Tibial artery (tissue), 4 donors: ENCODE measurements around the gene TVP23B.
"Not testable (repeated sequence)": the region's sequence is repeated elsewhere in the genome, so short reads cannot be mapped to it uniquely, and the experiment has no call there.

Experiments used
- DNase-seq, 2 donors: peaks; one replicate each; pipeline ENCODE4 v3.0.0-alpha.2; 2019
- H3K27ac ChIP-seq, 2 donors: fragments of 200-600 bp; sonication (generic) in 1 of 2; 1 replicate in 1 of 2; 2 replicates in 1 of 2; pipeline ENCODE4 v1.5.1; 2018 to 2019; ENCODE audit warnings: mild to moderate bottlenecking in 1 of 2
- H3K27me3 ChIP-seq, 2 donors: fragments of 200-600 bp; sonication (generic) in 1 of 2; one replicate each; pipeline versions ENCODE4 v1.5.1 to v1.6.0; 2016 to 2019
- H3K36me3 ChIP-seq, 3 donors: fragments of 200-600 bp; sonication (generic) in 2 of 3; one replicate each; pipeline ENCODE4 v1.5.1; 2016 to 2019; ENCODE audit warnings: mild to moderate bottlenecking in 2 of 3
- H3K4me1 ChIP-seq, 4 donors: fragments of 200-600 bp; sonication (generic) in 2 of 4; 1 replicate in 3 of 4; 2 replicates in 1 of 4; pipeline ENCODE4 v1.5.1; 2016 to 2019
- H3K4me3 ChIP-seq, 2 donors: fragments of 200-600 bp; sonication (generic) in 1 of 2; 1 replicate in 1 of 2; 2 replicates in 1 of 2; pipeline ENCODE4 v1.5.1; 2018 to 2019; ENCODE audit warnings: mild to moderate bottlenecking in 2 of 2
- H3K9me3 ChIP-seq, 3 donors: fragments of 200-600 bp; sonication (generic) in 1 of 3; one replicate each; pipeline ENCODE4 v1.5.1; 2016 to 2019
- intact Hi-C: fragments of 100-400 bp; cut with DNase I; formaldehyde crosslinking; loops from one replicate; pipeline ENCODE4 v1.15.0; 2023; ENCODE audit warnings: low total_unique reads

Gene TVP23B

DNA sequence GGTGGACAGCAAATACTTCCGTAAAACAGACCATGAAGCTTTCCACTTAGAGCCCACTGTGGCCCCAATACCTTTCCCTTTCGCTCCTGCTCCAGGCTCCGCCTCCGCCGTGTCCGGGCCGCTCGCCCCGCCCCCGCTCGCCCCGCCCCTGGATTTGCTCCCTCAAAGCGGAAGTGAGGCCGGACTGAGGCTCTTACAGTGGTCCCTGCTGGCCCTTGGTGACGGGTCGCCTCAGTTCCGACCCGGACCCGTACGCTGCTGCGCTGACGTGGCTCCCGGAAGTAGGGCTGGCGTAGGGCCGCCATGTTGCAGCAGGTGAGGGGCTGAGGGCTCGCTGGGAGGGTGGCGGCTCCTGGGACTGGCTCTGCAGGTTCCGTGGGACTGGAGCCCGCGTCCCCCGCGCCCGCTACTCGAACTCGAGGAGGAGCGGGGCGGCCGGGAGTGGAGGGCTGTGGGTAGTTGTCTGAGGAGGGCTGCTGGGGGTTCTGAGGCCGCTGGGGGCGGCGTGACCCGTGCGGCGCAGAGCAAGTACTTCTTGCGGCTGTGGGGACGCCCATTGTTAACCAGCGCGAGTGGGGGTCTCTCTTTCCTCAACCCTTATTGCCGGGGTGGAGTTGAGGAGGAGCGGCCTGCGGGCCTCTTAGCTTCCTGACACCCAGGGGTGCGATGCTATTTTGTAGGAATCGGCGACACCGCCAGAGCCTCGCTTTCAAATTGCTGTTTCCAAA is at the start of gene TVP23B:
TVP23B (plus strand) TSS at position 193 of the 728 bp plus-strand sequence; CDS start at position 304, 111 bp downstream.
- H3K36me3 ChIP-seq, intact Hi-C loops, H3K27me3 ChIP-seq, H3K9me3 ChIP-seq: not testable (repeated sequence)
- Histone ChIP-seq H3K4me1 (peaks cover 0 to 16% (median 0%) of the 10 kb centered on the region in 4 donors), H3K4me3 (peak within 1 kb of the TSS; percentile 64 to 67), H3K27ac (peak within 1 kb of the TSS; percentile 77 to 80)
- peak; percentile 96 to 99 for DNase-seq

DNA sequence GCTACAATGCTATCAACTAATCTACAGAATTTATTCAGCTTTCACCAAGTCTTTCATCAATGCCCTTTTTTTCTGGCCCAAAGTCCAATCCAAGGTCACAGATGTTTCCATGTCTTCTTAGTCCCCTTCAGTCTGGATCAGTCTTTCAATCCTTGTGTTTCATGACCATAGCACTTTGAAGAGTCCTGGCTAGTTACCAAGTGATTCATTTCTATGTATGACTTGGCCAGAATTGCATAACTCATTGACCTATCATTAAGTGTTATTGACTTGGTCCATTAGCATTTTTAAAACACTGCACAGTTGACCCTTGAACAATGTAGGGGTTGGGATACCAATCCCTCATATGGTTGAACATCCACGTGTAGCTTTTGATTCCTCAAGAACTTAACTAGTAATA is 48.5 kb upstream of the TVP23B start:
- H3K36me3 ChIP-seq, H3K9me3 ChIP-seq, H3K4me3 ChIP-seq, DNase-seq, H3K4me1 ChIP-seq, H3K27ac ChIP-seq, H3K27me3 ChIP-seq, intact Hi-C loops: not testable (repeated sequence)

DNA sequence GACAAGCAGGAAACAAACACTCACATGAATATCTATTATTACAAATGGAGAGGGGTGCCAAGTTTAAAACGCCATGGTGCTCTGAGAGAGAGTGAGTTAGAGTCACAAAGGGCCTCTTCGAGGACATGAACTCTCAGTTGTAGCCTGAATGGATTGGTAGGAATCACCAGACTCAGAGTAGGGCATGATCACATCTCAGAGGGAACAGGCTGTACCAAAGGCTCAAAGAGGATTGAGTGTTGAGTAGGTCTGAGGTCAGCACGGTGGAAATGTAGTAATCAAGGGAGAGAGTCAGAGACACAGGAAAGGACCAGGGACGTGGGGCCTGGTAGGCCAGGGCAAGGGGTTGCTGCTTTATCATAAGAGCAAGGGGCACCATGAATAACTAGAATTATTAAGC is 47.6 kb upstream of the TVP23B start:
- H3K36me3 ChIP-seq, H3K4me3 ChIP-seq, H3K27me3 ChIP-seq, DNase-seq, intact Hi-C loops, H3K4me1 ChIP-seq, H3K9me3 ChIP-seq, H3K27ac ChIP-seq: not testable (repeated sequence)

DNA sequence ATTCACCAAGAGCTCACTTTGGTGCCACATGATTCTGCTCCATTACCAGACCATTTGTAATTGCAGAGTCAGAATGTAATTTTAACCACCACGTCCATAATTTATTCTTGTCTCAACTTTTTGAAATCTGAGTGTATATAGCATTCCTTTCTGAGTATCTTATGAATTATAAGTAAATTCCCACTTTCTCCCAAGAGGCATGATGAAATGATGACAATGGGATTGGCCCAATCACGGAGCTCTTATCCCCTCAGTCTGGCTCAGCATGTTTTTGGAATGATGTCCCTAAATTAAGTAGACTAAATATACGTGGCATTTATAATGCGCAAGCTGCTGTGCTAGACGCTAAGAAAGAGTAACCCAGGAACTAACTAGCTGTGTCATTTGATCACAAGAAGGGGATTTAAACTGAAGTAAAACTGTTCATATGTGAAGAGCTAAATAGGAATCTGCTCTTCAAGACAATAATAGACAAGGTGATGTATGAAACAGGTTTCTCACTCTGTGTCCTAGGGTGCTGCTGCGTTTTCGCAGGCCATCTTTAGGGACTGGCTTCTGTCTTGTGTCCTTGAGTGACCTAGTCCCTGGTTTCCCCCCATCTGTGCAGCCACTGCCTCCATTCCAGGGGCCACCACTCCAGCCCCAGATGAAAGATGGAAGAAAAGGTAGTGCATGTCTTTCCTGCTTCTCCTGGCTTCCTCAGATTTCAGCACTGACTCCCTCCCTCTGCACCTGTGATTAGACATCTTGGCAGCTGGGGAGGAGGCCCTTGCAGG is 41.2 kb upstream of the TVP23B start:
- H3K4me3 ChIP-seq, DNase-seq, H3K27me3 ChIP-seq, H3K36me3 ChIP-seq, H3K9me3 ChIP-seq, H3K4me1 ChIP-seq, intact Hi-C loops, H3K27ac ChIP-seq: not testable (repeated sequence)

DNA sequence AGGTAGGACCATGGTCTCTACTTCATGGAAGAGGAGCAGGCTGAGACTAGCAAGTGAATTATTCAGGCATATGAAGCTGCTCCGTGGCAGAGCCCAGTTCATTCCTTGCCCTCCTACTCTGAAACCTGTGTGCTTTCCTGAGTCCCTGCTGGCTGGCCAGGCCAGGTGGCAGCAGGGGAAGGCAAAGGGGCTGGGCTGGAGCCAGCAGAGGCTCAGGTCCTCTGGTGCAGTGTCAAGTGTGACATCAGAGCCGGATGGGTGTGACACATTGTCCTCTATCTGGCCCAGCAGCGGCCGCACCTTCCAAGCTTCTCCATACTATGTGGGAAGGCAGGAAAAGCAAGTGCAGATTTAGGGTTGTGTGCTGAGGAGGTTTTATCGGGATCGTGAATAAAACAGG is 39.8 kb upstream of the TVP23B start:
- H3K27me3 ChIP-seq, H3K9me3 ChIP-seq, H3K36me3 ChIP-seq, H3K4me1 ChIP-seq, H3K4me3 ChIP-seq, intact Hi-C loops, DNase-seq, H3K27ac ChIP-seq: not testable (repeated sequence)

DNA sequence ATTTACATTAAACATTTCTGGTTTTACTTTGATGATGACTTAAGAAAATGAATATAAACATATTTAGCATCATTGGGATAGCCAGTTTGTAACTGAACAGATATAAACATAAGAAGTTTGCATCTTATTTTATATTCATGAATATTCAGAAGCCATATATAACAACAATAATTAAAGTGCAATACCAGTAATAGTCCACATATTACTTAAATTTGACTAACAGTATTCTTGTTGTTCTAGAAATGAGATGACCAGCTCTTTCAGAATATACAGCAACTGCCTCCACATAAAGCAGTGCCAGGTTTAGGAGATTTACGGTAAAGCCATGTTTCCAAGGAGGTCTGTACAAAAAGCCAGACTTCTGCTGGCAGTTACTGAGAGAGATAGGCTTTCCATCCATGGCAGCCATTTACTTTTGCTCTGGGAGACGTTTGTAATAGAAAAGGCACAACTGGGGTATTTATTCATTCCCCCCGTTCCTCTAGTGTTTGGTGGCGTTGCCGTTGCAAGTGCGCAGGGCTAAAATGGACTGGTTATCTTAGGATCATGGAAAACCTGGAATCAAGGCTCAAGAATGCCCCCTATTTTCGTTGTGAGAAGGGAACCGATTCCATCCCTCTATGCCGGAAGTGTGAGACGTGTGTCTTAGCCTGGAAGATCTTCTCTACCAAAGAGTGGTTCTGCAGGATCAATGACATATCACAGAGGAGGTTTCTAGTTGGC is 37.1 kb upstream of the TVP23B start, which contains the start of gene FBXW10:
FBXW10 (plus strand) TSS at position 356 of the 723 bp plus-strand sequence; CDS start at position 547, 191 bp downstream.
- H3K36me3 ChIP-seq, H3K27ac ChIP-seq, H3K4me3 ChIP-seq, H3K27me3 ChIP-seq, H3K4me1 ChIP-seq, intact Hi-C loops, H3K9me3 ChIP-seq, DNase-seq: not testable (repeated sequence)

DNA sequence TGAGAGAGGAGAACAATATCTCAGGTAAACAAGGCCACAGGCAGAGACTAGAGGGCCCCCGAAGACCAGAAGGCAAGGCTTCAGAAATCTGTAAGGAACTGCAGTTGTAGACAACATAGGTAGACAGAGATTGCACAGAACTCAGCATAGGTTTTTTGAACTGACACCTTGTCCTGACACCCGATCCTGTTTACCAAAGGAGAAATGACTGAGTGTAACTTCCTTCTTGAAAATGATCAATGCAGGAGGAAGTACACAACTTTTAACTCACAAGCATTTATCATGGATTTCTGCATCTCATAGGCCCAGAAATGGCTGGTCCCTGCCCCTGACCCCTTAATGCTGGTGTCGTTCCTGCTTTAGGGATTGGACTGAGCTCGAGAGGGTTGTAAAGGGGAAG is 36.3 kb upstream of the TVP23B start:
- intact Hi-C loops, DNase-seq, H3K4me3 ChIP-seq: not testable (repeated sequence)

DNA sequence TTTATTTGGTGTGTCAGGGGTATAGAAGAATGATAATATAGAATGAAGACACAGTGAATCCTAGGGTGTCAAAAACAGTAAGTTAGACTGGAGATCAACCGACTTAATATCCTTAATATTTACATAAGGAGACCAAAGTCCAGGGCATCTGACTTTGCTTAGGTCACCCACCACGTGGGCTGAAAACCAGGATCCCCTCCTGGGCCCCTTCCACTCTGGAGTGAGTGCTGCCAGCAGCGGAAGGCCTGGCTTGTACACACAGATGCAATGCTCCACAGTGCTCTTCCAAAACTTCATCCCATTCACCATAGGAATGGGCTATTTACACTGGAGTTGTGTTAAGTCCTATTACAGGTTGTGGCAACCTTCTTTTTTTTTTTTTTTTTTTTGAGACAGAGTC is 34.4 kb upstream of the TVP23B start:
- DNase-seq, H3K27me3 ChIP-seq, intact Hi-C loops, H3K9me3 ChIP-seq, H3K27ac ChIP-seq, H3K36me3 ChIP-seq, H3K4me3 ChIP-seq, H3K4me1 ChIP-seq: not testable (repeated sequence)

More for the DNA sequence above, 36.3 kb upstream of the TVP23B start:
- not testable (repeated sequence) for H3K4me1 ChIP-seq, H3K36me3 ChIP-seq, H3K27me3 ChIP-seq, H3K9me3 ChIP-seq, H3K27ac ChIP-seq

DNA sequence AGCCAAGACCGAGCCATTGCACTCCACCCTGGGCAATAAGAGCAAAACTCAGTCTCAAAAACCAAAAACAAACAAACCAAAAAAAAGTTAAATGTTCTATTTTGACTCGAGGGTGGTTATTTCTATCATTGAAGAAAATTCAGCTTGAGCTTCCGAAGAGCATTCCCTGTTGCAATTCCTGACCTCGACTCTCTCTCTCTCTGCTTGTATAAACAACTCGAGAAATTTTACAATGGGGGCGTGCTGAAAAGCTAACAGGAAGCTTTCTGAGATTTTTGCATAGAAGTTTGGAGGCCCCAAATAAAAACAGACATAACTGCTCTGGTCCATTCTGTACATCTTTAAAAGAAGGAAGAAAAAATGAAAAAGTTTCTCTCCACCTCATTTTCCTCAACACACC is 33.5 kb upstream of the TVP23B start:
- H3K27me3 ChIP-seq, H3K36me3 ChIP-seq, intact Hi-C loops, DNase-seq, H3K4me3 ChIP-seq, H3K9me3 ChIP-seq, H3K4me1 ChIP-seq, H3K27ac ChIP-seq: not testable (repeated sequence)

DNA sequence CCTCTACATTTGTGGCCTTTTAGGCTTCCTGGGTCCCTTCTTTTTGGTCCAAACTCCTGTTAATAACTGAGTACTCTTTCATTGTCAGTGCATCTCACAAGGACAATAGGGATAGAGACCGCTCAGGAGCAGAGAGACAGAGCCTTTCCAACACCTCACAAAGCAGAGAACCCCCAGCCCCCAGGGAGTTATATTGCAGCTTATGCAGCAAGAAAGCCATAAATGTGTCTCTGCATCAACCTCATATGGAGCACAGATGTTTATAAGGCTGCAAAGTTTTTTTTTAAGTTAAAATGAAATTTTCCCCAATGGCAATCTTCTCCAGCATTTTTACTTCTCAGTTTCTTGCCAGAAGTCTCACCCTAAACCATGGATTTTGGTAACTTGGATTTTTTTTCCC is 30.7 kb upstream of the TVP23B start:
- H3K27me3 ChIP-seq, intact Hi-C loops, H3K4me1 ChIP-seq, H3K4me3 ChIP-seq, H3K36me3 ChIP-seq, DNase-seq, H3K9me3 ChIP-seq, H3K27ac ChIP-seq: not testable (repeated sequence)

DNA sequence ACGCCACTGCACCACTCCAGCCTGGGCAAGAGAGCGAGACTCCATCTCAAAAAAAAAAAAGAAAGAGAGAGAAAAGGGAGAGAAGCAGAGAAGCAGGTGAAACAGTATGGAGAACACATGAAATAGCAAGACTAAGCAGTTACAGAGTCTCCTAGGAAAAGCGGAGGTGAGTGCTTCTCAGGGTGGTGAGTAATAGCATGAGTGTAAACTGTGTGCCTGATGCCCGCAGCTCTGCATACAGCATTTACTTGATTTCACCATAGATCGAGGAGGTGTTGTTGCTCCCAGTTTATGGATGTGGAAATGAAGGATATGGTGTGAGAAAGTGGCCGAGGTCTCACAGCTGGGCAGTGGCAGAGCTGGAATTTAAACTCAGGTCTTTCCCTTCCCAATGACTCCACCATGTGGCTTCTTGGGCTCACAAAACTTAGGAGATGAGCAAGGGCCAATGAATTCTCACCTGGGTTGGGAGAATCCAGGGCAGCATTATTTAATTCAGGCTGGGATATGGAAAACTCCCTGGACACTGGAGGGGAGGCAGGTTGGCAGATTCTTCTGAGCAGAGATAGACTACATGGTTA is 27.1 kb upstream of the TVP23B start:
- H3K36me3 ChIP-seq, intact Hi-C loops, DNase-seq, H3K9me3 ChIP-seq, H3K27ac ChIP-seq, H3K4me3 ChIP-seq, H3K27me3 ChIP-seq, H3K4me1 ChIP-seq: not testable (repeated sequence)

DNA sequence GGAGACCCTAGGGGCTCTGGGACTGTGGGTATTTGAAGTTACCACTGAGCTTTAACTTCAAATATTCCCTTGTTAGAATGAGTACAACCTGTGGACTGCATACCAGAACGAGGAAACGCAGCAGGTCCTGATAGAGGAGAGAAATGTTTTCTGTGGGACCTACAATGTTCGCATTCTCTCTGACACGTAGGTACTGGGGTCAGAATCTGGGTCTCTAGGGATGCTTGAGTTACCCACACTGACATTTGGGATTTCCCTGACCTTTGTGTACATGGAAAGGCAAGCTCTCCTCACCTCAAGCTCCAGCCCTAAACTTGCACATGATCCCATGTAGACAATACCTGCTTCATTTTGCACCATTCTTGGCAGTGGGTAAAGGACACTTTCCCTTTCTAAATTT is 25.0 kb upstream of the TVP23B start:
- H3K4me3 ChIP-seq, H3K27me3 ChIP-seq, H3K36me3 ChIP-seq, H3K27ac ChIP-seq, H3K9me3 ChIP-seq, DNase-seq, H3K4me1 ChIP-seq, intact Hi-C loops: not testable (repeated sequence)

DNA sequence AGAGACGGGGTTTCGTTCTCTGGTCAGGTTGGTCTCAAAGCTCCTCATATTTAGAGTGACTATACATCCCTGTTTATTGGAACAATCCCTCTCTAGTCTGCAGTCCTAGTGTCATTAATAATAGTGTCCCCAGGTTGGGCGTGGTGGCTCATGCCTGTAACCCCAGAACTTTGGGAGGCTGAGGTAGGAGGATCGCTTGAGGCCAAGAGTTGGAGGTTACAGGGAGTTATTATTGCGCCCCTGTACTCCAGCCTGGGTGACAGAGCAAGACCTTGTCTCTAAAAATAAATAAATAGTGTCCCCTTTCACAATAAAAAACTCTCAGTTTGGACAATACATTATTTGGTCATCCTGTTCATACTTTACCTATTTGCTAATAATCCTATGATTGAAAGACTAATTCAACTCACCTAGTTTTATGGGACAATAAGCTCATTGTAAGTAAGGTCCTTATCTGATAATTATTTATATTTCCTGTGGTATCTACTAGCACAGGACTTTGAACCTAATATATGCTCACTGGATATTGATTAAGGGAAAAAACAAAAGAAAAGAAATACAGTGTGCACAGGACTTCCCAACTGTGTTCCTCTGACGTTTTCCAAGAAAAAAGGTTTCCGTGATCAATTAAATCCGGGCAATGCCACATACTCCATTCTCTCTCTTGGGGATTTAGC is 23.5 kb upstream of the TVP23B start:
- H3K27me3 ChIP-seq, H3K4me1 ChIP-seq, H3K9me3 ChIP-seq, DNase-seq, H3K27ac ChIP-seq, intact Hi-C loops, H3K36me3 ChIP-seq, H3K4me3 ChIP-seq: not testable (repeated sequence)
